Mononuclear cell (primary cell): ENCODE results near the gene C2CD4B. TPM values are rescaled to one million over a fixed set of nuclear protein-coding genes. Genes with fewer than 3 reads are reported as not detected.

Experiments
- H3K27me3 ChIP-seq: 2 replicates; pipeline ENCODE4 v1.6.0; 2011; ENCODE audit warnings: low read length, control low read depth; ENCODE audit not compliant: insufficient read depth
- H3K4me1 ChIP-seq: 2 replicates; pipeline ENCODE4 v1.5.1; 2011; ENCODE audit warnings: mild to moderate bottlenecking, low read length, control low read depth; ENCODE audit not compliant: insufficient read depth
- H3K4me3 ChIP-seq: 2 replicates; pipeline ENCODE4 v1.5.1; 2011; ENCODE audit warnings: mild to moderate bottlenecking, low read length, moderate library complexity
- H3K9me3 ChIP-seq: 2 replicates; pipeline ENCODE4 v1.5.1; 2011; ENCODE audit warnings: low read depth, mild to moderate bottlenecking, control low read depth, low read length
- total RNA-seq: library from RNA; depleted of rRNA; stranded (reverse); fragments of >200 nt; gene quantifications from one replicate; pipeline ENCODE4 v1.2.3, GENCODE V29; 2012

Gene C2CD4B
- total RNA-seq, 1 donor, result 0.21 TPM

- no peaks in the 10 kb centered on the region for H3K27me3 ChIP-seq
- no peaks in the 10 kb centered on the region for H3K4me1 ChIP-seq
- no peaks in the 10 kb centered on the region for H3K9me3 ChIP-seq
- no peak overlapping the region for H3K4me3 ChIP-seq
These were observed 27.9 kb downstream of the C2CD4B start for GRCh38 chr15:62136911-62137865.

- no peak overlapping the region for H3K4me3 ChIP-seq
- no peaks in the 10 kb centered on the region for H3K9me3 ChIP-seq
- H3K27me3 ChIP-seq, result no peaks in the 10 kb centered on the region
- H3K4me1 ChIP-seq, result no peaks in the 10 kb centered on the region
These were observed 29.5 kb downstream of the C2CD4B start for GRCh38 chr15:62135532-62136134.

- Histone ChIP-seq H3K4me3 (no peak overlapping the region), H3K27me3 (no peaks in the 10 kb centered on the region), H3K4me1 (no peaks in the 10 kb centered on the region), H3K9me3 (no peaks in the 10 kb centered on the region)
These were observed 31.9 kb downstream of the C2CD4B start for GRCh38 chr15:62133141-62133540.

GRCh38 chr15:62128916-62129315 is 36.2 kb downstream of the C2CD4B start:
- Histone ChIP-seq H3K27me3 (no peaks in the 10 kb centered on the region), H3K4me3 (no peak overlapping the region), H3K9me3 (no peaks in the 10 kb centered on the region), H3K4me1 (peaks cover 9% of the 10 kb centered on the region)

- H3K4me1 ChIP-seq, result peaks cover 13% of the 10 kb centered on the region
- no peaks in the 10 kb centered on the region for H3K27me3 ChIP-seq
- no peak overlapping the region for H3K4me3 ChIP-seq
- H3K9me3 ChIP-seq, result no peaks in the 10 kb centered on the region
These were observed 38.7 kb downstream of the C2CD4B start for GRCh38 chr15:62126364-62126763.

GRCh38 chr15:62125773-62126172 is 39.3 kb downstream of the C2CD4B start:
- no peak overlapping the region for H3K4me3 ChIP-seq
- no peaks in the 10 kb centered on the region for H3K9me3 ChIP-seq
- H3K27me3 ChIP-seq, result no peaks in the 10 kb centered on the region
- peaks cover 13% of the 10 kb centered on the region for H3K4me1 ChIP-seq

- H3K4me1 ChIP-seq, result peaks cover 13% of the 10 kb centered on the region
- no peak overlapping the region for H3K4me3 ChIP-seq
- no peaks in the 10 kb centered on the region for H3K27me3 ChIP-seq
- no peaks in the 10 kb centered on the region for H3K9me3 ChIP-seq
These were observed 40.1 kb downstream of the C2CD4B start for GRCh38 chr15:62124973-62125303.

GRCh38 chr15:62124176-62124972 is 40.7 kb downstream of the C2CD4B start:
- no peaks in the 10 kb centered on the region for H3K27me3 ChIP-seq
- H3K4me1 ChIP-seq, result peaks cover 18% of the 10 kb centered on the region
- no peak overlapping the region for H3K4me3 ChIP-seq
- H3K9me3 ChIP-seq, result no peaks in the 10 kb centered on the region

- Histone ChIP-seq H3K4me3 (no peak overlapping the region), H3K9me3 (no peaks in the 10 kb centered on the region), H3K27me3 (no peaks in the 10 kb centered on the region), H3K4me1 (peaks cover 29% of the 10 kb centered on the region)
These were observed 42.8 kb downstream of the C2CD4B start for GRCh38 chr15:62122249-62122648.

GRCh38 chr15:62121273-62122015 is 43.6 kb downstream of the C2CD4B start:
- no peaks in the 10 kb centered on the region for H3K9me3 ChIP-seq
- peaks cover 29% of the 10 kb centered on the region for H3K4me1 ChIP-seq
- H3K4me3 ChIP-seq, result no peak overlapping the region
- no peaks in the 10 kb centered on the region for H3K27me3 ChIP-seq

GRCh38 chr15:62120776-62121175 is 44.3 kb downstream of the C2CD4B start:
- no peaks in the 10 kb centered on the region for H3K27me3 ChIP-seq
- peaks cover 29% of the 10 kb centered on the region for H3K4me1 ChIP-seq
- no peak overlapping the region for H3K4me3 ChIP-seq
- H3K9me3 ChIP-seq, result no peaks in the 10 kb centered on the region

- H3K27me3 ChIP-seq, result no peaks in the 10 kb centered on the region
- H3K4me3 ChIP-seq, result no peak overlapping the region
- no peaks in the 10 kb centered on the region for H3K9me3 ChIP-seq
- H3K4me1 ChIP-seq, result peaks cover 26% of the 10 kb centered on the region
These were observed 45.2 kb downstream of the C2CD4B start for GRCh38 chr15:62119874-62120273.

- no peaks in the 10 kb centered on the region for H3K27me3 ChIP-seq
- H3K4me3 ChIP-seq, result no peak overlapping the region
- no peaks in the 10 kb centered on the region for H3K9me3 ChIP-seq
- H3K4me1 ChIP-seq, result peaks cover 23% of the 10 kb centered on the region
These were observed 45.7 kb downstream of the C2CD4B start for GRCh38 chr15:62119227-62119864.

- Histone ChIP-seq H3K9me3 (no peaks in the 10 kb centered on the region), H3K4me1 (peaks cover 17% of the 10 kb centered on the region), H3K4me3 (no peak overlapping the region), H3K27me3 (no peaks in the 10 kb centered on the region)
These were observed 46.4 kb downstream of the C2CD4B start for GRCh38 chr15:62118520-62119226.
